ENCODE results near the gene SUGP1. TPM values are rescaled to one million over a fixed set of nuclear protein-coding genes. Genes with fewer than 3 reads are reported as not detected.

The SUGP1 gene
- total RNA-seq, 1 experiment from 2014 or later = 51.2 TPM

DNA sequence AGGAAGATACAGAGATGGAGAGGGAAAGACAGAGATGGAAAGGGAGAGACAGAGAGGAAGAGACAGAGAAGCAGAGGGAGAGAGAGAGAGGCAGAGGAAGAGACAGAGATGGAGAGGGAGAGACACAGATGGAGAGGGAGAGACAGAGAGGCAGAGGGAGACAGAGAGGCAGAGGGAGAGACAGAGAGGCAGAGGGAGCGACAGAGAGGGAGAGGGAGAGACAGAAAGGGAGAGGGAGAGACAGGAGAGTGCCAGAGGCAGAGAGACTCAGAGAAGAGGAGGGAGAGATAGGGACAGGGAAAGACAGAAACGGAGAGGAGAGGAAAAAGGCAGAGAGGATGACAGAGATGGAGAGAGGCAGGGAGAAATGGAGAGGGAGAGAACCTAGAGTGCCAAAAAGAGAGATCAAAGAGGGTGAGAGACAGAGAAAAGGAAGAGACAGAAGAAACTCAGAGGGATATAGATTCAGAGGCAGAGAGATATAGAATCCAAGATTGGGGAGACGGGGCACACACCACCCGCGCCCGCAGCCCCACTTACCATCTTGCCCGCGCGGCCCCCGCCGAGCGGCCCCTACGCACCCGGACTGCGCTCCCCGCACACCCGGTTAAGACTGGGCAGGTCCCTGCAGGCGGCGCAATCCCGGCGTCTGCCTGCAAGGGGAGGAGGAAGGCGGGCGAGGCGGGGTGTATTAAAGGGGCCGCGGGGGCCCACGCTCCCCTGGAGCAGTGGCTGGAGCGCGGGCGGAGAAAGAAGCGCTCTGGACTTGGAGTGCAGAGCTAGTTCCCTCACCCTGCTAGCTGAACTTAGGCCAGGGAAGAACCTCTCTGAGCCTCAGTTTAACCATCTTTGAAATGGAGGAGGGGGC, 57.9 kb downstream of the SUGP1 start:
- Mint-ChIP-seq H3K27me3 (ENCODE audit: insufficient read depth, unreplicated experiment) (peaks cover 7% of the 10 kb centered on the region), H3K4me1 (ENCODE audit: low read depth, unreplicated experiment) (peaks cover 8% of the 10 kb centered on the region), H3K27ac (ENCODE audit: unreplicated experiment) (no peak overlapping the region), H3K4me3 (ENCODE audit: unreplicated experiment) (no peak overlapping the region), H3K36me3 (ENCODE audit: insufficient read depth, unreplicated experiment) (no peaks in the 10 kb centered on the region), H3K9me3 (ENCODE audit: unreplicated experiment) (no peaks in the 10 kb centered on the region)
- Histone ChIP-seq H3K36me3 (ENCODE audit: control insufficient read depth, insufficient read depth, low read length) (no peaks in the 10 kb centered on the region), H3K9me3 (no peaks in the 10 kb centered on the region; the same call in 1 of the 2 replicates), H3K4me3 (ENCODE audit: low read depth, low read length) (no peak overlapping the region), H3K27me3 (replicated peaks; ENCODE audit: control insufficient read depth, insufficient read depth, low read length) (no peaks in the 10 kb centered on the region), H3K4me1 (no peaks in the 10 kb centered on the region)
- ChIA-PET POLR2A (no interaction called here), CTCF (no interaction called here)
- DNase-seq = no peak
- TF ChIP-seq, protein P1, sequence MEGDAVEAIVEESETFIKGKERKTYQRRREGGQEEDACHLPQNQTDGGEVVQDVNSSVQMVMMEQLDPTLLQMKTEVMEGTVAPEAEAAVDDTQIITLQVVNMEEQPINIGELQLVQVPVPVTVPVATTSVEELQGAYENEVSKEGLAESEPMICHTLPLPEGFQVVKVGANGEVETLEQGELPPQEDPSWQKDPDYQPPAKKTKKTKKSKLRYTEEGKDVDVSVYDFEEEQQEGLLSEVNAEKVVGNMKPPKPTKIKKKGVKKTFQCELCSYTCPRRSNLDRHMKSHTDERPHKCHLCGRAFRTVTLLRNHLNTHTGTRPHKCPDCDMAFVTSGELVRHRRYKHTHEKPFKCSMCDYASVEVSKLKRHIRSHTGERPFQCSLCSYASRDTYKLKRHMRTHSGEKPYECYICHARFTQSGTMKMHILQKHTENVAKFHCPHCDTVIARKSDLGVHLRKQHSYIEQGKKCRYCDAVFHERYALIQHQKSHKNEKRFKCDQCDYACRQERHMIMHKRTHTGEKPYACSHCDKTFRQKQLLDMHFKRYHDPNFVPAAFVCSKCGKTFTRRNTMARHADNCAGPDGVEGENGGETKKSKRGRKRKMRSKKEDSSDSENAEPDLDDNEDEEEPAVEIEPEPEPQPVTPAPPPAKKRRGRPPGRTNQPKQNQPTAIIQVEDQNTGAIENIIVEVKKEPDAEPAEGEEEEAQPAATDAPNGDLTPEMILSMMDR (IDR thresholded peaks at IDR 0.05; ENCODE audit: insufficient read depth in 1 of 2, low read depth in 1 of 2, low read length in 1 of 2, severe bottlenecking in 1 of 2, unreplicated experiment in 1 of 2) = no peak
- intact Hi-C loops (cut with micrococcal nuclease; ENCODE audit: unreplicated experiment) = no loop called here
- no TSS peak for BruUV-seq (replicated peaks)

DNA sequence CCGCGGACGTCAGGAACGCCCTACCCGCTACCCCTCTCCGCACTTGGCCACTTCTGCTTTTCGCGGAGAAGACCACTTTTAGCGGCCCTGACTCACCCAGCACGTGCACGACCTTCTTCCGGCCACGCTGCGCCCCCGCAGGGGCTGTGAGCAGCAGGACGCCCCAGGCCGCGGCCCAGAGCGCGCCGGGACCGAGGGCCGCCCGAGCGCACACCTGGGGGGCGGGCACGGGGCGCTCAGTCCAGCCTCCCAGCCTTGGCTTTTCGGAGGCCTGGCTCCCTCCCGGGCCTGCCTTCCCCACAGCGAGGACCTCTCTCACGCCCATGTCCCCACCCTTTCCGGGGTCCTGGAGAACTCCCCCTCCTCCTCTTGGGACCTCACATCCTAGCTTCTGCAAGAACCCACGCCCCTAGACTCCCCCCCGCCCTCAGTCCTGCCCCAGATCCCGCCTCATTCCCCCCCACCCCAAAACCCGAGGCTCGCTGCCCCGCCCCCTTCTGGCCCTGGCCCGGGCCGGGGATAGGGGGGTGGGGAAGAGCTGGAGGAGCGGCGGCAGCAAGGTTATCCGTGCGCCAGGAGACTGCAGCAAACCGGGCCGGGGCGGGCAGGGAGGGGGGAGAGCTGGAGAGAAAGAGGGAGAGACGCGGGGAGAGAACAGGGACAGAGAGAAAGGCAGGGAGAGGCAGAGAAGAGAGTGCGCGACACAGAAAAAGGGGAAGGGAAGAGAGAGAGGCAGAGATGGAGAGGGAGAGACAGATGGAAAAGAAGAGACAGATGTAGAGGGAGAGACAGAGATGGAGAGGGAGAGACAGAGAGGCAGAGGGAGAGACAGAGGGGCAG, 58.7 kb downstream of the SUGP1 start:
- Histone ChIP-seq H3K9me3 (no peaks in the 10 kb centered on the region; the same call in 1 of the 2 replicates), H3K36me3 (ENCODE audit: control insufficient read depth, insufficient read depth, low read length) (no peaks in the 10 kb centered on the region), H3K27me3 (replicated peaks; ENCODE audit: control insufficient read depth, insufficient read depth, low read length) (no peaks in the 10 kb centered on the region), H3K4me3 (ENCODE audit: low read depth, low read length) (no peak overlapping the region), H3K4me1 (no peaks in the 10 kb centered on the region)
- H3K27ac Mint-ChIP-seq (ENCODE audit: unreplicated experiment) = no peak overlapping the region
- peaks cover 7% of the 10 kb centered on the region for H3K27me3 Mint-ChIP-seq (ENCODE audit: insufficient read depth, unreplicated experiment)
- TF ChIP-seq, protein P1 (IDR thresholded peaks at IDR 0.05; ENCODE audit: insufficient read depth in 1 of 2, low read depth in 1 of 2, low read length in 1 of 2, severe bottlenecking in 1 of 2, unreplicated experiment in 1 of 2) = no peak
- POLR2A ChIA-PET = no interaction called here
- peaks cover 8% of the 10 kb centered on the region for H3K4me1 Mint-ChIP-seq (ENCODE audit: low read depth, unreplicated experiment)
- CTCF ChIA-PET = no interaction called here
- no peaks in the 10 kb centered on the region for H3K9me3 Mint-ChIP-seq (ENCODE audit: unreplicated experiment)
- intact Hi-C loops (cut with micrococcal nuclease; ENCODE audit: unreplicated experiment) = no loop called here
- H3K4me3 Mint-ChIP-seq (ENCODE audit: unreplicated experiment) = no peak overlapping the region
- BruUV-seq (replicated peaks) = no TSS peak
- peaks cover 4% of the 10 kb centered on the region for H3K36me3 Mint-ChIP-seq (ENCODE audit: insufficient read depth, unreplicated experiment)
- no peak for DNase-seq

DNA sequence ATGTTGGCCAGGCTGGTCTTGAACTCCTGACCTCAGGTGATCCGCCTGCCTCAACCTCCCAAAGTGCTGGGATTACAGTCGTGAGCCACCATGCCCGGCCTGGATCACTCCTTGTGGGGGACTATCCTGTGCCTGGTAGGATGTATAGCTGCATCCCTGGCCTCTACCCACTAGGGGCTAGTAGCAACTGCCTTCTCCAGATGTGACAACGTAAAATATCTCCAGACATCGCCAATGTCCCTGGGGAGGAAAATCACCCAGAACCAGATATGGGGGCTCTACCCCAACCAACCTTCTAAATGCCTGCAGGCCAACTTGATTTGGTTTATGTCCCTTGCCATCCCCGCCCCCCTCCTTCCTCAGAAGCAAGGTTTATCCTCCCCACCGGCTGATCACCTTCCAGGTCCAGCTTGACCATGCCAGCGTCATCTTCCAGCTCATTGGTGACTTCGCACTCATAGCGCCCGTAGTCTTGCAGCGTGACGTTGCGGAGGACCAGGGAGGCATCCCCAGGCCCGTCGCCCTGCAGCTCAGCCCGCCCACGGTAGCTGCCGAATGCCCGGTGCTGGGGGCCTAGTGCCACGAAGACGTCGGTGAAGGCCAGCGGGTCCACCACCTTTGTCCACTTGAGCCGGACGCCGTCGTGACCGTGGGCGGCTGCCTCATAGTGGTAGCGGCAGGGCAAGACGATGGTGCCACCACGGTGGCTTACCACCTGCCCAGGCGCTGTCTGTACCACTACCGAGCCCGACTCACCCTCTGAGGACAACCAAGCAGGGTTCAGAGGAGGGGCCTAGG, 59.7 kb downstream of the SUGP1 start:
- CTCF ChIA-PET = no interaction called here

More for the DNA sequence above, 59.7 kb downstream of the SUGP1 start:
- POLR2A ChIA-PET = no interaction called here
- Histone ChIP-seq H3K9me3 (no peaks in the 10 kb centered on the region; the same call in 1 of the 2 replicates), H3K4me1 (no peaks in the 10 kb centered on the region), H3K36me3 (ENCODE audit: control insufficient read depth, insufficient read depth, low read length) (no peaks in the 10 kb centered on the region), H3K27me3 (replicated peaks; ENCODE audit: control insufficient read depth, insufficient read depth, low read length) (no peaks in the 10 kb centered on the region), H3K4me3 (ENCODE audit: low read depth, low read length) (no peak overlapping the region)
- TF ChIP-seq, protein P1 (IDR thresholded peaks at IDR 0.05; ENCODE audit: insufficient read depth in 1 of 2, low read depth in 1 of 2, low read length in 1 of 2, severe bottlenecking in 1 of 2, unreplicated experiment in 1 of 2) = no peak
- no peak for DNase-seq
- no peak overlapping the region for H3K4me3 Mint-ChIP-seq (ENCODE audit: unreplicated experiment)
- no peak overlapping the region for H3K27ac Mint-ChIP-seq (ENCODE audit: unreplicated experiment)
- peaks cover 7% of the 10 kb centered on the region for H3K27me3 Mint-ChIP-seq (ENCODE audit: insufficient read depth, unreplicated experiment)
- intact Hi-C loops (cut with micrococcal nuclease; ENCODE audit: unreplicated experiment) = no loop called here
- no TSS peak for BruUV-seq (replicated peaks)
- no peaks in the 10 kb centered on the region for H3K9me3 Mint-ChIP-seq (ENCODE audit: unreplicated experiment)
- peaks cover 9% of the 10 kb centered on the region for H3K36me3 Mint-ChIP-seq (ENCODE audit: insufficient read depth, unreplicated experiment)
- peaks cover 8% of the 10 kb centered on the region for H3K4me1 Mint-ChIP-seq (ENCODE audit: low read depth, unreplicated experiment)

Measured in Caco-2 (cell line).